Liver (tissue), 9 donors: ENCODE measurements around the gene SNX32. TPM values are rescaled to one million over a fixed set of nuclear protein-coding genes. Genes with fewer than 3 reads are reported as not detected.
"Not testable (repeated sequence)": the region's sequence is repeated elsewhere in the genome, so short reads cannot be mapped to it uniquely, and the experiment has no call there.

Source experiments
- DNase-seq: peaks from one replicate; pipeline ENCODE4 v3.0.0-alpha.2; 2017; ENCODE audit warnings: low spot score
- H3K27ac ChIP-seq, 2 donors: one replicate each; pipeline ENCODE4 v1.7.0; 2013; ENCODE audit warnings: inconsistent platforms in 2 of 2, low read length in 2 of 2, control low read depth in 1 of 2, low read depth in 1 of 2, mild to moderate bottlenecking in 1 of 2
- H3K27me3 ChIP-seq, 4 donors: one replicate each; pipeline versions ENCODE4 v1.6.1 to v1.7.0; 2013; ENCODE audit warnings: low read length in 3 of 4, inconsistent platforms in 1 of 4, mild to moderate bottlenecking in 1 of 4, moderate library complexity in 1 of 4; ENCODE audit not compliant: control insufficient read depth in 4 of 4, insufficient read depth in 4 of 4
- H3K36me3 ChIP-seq, 4 donors: one replicate each; pipeline versions ENCODE4 v1.6.1 to v1.7.0; 2013; ENCODE audit warnings: low read length in 3 of 4, mild to moderate bottlenecking in 3 of 4, low read depth in 1 of 4, moderate library complexity in 1 of 4; ENCODE audit not compliant: control insufficient read depth in 4 of 4, insufficient read depth in 3 of 4
- H3K4me1 ChIP-seq, 4 donors: one replicate each; pipeline versions ENCODE4 v1.6.1 to v1.7.0; 2013; ENCODE audit warnings: low read length in 3 of 4, mild to moderate bottlenecking in 3 of 4, moderate library complexity in 1 of 4; ENCODE audit not compliant: control insufficient read depth in 4 of 4, insufficient read depth in 4 of 4
- H3K4me3 ChIP-seq, 3 donors: one replicate each; pipeline versions ENCODE4 v1.6.1 to v1.7.0; 2013; ENCODE audit warnings: low read length in 3 of 3, control low read depth in 1 of 3, low read depth in 1 of 3, mild to moderate bottlenecking in 1 of 3
- H3K9ac ChIP-seq, 2 donors: one replicate each; pipeline ENCODE4 v1.7.0; 2013; ENCODE audit warnings: low read length in 2 of 2, mild to moderate bottlenecking in 2 of 2, moderate library complexity in 2 of 2, control low read depth in 1 of 2, low read depth in 1 of 2
- H3K9me3 ChIP-seq, 4 donors: one replicate each; pipeline versions ENCODE4 v1.6.1 to v1.7.0; 2013; ENCODE audit warnings: low read length in 3 of 4; ENCODE audit not compliant: control insufficient read depth in 4 of 4
- EGR1 ChIP-seq, 2 donors: IDR thresholded peaks; 2 replicates each; pipeline ENCODE4 v1.6.1; 2016 to 2018; ENCODE audit warnings: antibody characterized with exemption in 2 of 2, low read depth in 2 of 2
- FOXA1 ChIP-seq: IDR thresholded peaks from 2 replicates; pipeline ENCODE4 v1.6.1; 2016; ENCODE audit warnings: antibody characterized with exemption
- GABPA ChIP-seq, 2 donors: IDR thresholded peaks in 1 of 2; conservative IDR thresholded peaks in 1 of 2; 2 replicates each; pipeline ENCODE4 v1.6.1; 2016; ENCODE audit warnings: antibody characterized with exemption in 2 of 2, mild to moderate bottlenecking in 1 of 2, moderate library complexity in 1 of 2
- HNF4A ChIP-seq, 2 donors: conservative IDR thresholded peaks; 2 replicates each; pipeline ENCODE4 v1.6.1; 2016; ENCODE audit warnings: antibody characterized with exemption in 2 of 2, mild to moderate bottlenecking in 2 of 2
- NR2F2 ChIP-seq: IDR thresholded peaks from 2 replicates; pipeline ENCODE4 v1.6.1; 2016; ENCODE audit warnings: antibody characterized with exemption
- RXRA ChIP-seq, 2 donors: IDR thresholded peaks; 2 replicates each; pipeline ENCODE4 v1.6.1; 2017 to 2018; ENCODE audit warnings: antibody characterized with exemption in 2 of 2, mild to moderate bottlenecking in 1 of 2
- SP1 ChIP-seq: IDR thresholded peaks from 2 replicates; pipeline ENCODE4 v1.6.1; 2018; ENCODE audit warnings: antibody characterized with exemption, mild to moderate bottlenecking
- TAF1 ChIP-seq: conservative IDR thresholded peaks from 2 replicates; pipeline ENCODE4 v1.6.1; 2016; ENCODE audit warnings: antibody characterized with exemption, mild to moderate bottlenecking
- YY1 ChIP-seq: IDR thresholded peaks from 2 replicates; pipeline ENCODE4 v1.6.1; 2016; ENCODE audit warnings: antibody characterized with exemption, mild to moderate bottlenecking
- WGBS: extraction: QIAGEN DNeasy Blood & Tissue Kit; methylation state at CpG from one replicate; pipeline ENCODE4 v1.1.7; 2013; 5-methylcytosine and 5-hydroxymethylcytosine counted together
- polyA plus RNA-seq, 2 donors: library from polyadenylated mRNA; stranded (reverse) in 1 of 2; unstranded in 1 of 2; fragments of 200-250 nt in 1 of 2; fragments of >200 nt in 1 of 2; fragmentation: Nextera tagmentation in 1 of 2; extraction: Ambion mirVana in 1 of 2; gene quantifications; one replicate each; pipeline versions ENCODE4 v1.2.1 to v1.2.3, GENCODE V29; 2013 to 2015
- total RNA-seq, 2 donors: library from RNA; depleted of rRNA; stranded (reverse); fragments of >200 nt; gene quantifications; one replicate each; pipeline ENCODE4 v1.2.3, GENCODE V29; 2014
- TF ChIP-seq, protein P1 (sequence below): IDR thresholded peaks from 2 replicates; pipeline ENCODE4 v1.6.1; 2016; ENCODE audit warnings: antibody characterized with exemption, mild to moderate bottlenecking
- TF ChIP-seq, protein P2 (sequence below): fragments of 150-350 bp; IDR thresholded peaks from 2 replicates; pipeline ENCODE4 v1.5.1; 2017; ENCODE audit warnings: improper control_type of control experiment, low read depth, low read length; ENCODE audit not compliant: missing input control
- TF ChIP-seq, protein P3 (sequence below): IDR thresholded peaks from 2 replicates; pipeline ENCODE4 v1.6.1; 2016; ENCODE audit warnings: antibody characterized with exemption
- TF ChIP-seq, protein P4 (sequence below): IDR thresholded peaks from 2 replicates; pipeline ENCODE4 v1.6.1; 2016; ENCODE audit warnings: antibody characterized with exemption
- donor health status: healthy.
- donor health status: healthy.
- donor health status: healthy.
- donor health status: healthy.
- donor health status: healthy.

SNX32 gene
- total and polyA plus RNA-seq, 4 donors = under 0.01 to 0.38 (median 0.06) TPM

DNA sequence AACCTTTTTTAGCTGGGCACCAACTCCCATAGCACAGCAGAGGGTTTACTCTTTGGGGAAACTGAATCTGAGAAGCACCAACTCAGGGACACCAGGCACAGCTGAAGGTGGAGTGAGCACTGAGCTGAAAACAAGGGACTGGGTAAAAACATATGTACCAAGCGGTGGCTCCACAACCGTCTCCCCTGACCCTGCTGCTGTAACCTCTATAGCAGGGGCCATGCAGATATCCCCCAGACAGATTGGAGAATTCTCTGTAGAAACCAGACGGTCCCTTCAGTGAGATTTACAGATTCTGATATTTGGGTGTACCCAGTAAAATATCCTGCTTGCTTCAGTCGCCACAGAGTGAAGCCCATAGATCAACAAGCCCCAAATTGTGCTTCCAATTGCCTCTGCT lies 4.3 kb upstream of the SNX32 start:
- Histone ChIP-seq H3K36me3 (no peaks in the 10 kb centered on the region), H3K4me3 (no peak overlapping the region), H3K27me3 (no peaks in the 10 kb centered on the region), H3K4me1 (peaks cover 2 to 9% (median 3%) of the 10 kb centered on the region in 4 donors), H3K27ac (no peak overlapping the region), H3K9ac (no peak overlapping the region), H3K9me3 (no peaks in the 10 kb centered on the region)
- DNase-seq = no peak
- 69% methylated on average over 4 of the region's 4 CpGs for WGBS
- TF ChIP-seq, protein P1, sequence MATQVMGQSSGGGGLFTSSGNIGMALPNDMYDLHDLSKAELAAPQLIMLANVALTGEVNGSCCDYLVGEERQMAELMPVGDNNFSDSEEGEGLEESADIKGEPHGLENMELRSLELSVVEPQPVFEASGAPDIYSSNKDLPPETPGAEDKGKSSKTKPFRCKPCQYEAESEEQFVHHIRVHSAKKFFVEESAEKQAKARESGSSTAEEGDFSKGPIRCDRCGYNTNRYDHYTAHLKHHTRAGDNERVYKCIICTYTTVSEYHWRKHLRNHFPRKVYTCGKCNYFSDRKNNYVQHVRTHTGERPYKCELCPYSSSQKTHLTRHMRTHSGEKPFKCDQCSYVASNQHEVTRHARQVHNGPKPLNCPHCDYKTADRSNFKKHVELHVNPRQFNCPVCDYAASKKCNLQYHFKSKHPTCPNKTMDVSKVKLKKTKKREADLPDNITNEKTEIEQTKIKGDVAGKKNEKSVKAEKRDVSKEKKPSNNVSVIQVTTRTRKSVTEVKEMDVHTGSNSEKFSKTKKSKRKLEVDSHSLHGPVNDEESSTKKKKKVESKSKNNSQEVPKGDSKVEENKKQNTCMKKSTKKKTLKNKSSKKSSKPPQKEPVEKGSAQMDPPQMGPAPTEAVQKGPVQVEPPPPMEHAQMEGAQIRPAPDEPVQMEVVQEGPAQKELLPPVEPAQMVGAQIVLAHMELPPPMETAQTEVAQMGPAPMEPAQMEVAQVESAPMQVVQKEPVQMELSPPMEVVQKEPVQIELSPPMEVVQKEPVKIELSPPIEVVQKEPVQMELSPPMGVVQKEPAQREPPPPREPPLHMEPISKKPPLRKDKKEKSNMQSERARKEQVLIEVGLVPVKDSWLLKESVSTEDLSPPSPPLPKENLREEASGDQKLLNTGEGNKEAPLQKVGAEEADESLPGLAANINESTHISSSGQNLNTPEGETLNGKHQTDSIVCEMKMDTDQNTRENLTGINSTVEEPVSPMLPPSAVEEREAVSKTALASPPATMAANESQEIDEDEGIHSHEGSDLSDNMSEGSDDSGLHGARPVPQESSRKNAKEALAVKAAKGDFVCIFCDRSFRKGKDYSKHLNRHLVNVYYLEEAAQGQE = no peak
- TF ChIP-seq, protein P2, sequence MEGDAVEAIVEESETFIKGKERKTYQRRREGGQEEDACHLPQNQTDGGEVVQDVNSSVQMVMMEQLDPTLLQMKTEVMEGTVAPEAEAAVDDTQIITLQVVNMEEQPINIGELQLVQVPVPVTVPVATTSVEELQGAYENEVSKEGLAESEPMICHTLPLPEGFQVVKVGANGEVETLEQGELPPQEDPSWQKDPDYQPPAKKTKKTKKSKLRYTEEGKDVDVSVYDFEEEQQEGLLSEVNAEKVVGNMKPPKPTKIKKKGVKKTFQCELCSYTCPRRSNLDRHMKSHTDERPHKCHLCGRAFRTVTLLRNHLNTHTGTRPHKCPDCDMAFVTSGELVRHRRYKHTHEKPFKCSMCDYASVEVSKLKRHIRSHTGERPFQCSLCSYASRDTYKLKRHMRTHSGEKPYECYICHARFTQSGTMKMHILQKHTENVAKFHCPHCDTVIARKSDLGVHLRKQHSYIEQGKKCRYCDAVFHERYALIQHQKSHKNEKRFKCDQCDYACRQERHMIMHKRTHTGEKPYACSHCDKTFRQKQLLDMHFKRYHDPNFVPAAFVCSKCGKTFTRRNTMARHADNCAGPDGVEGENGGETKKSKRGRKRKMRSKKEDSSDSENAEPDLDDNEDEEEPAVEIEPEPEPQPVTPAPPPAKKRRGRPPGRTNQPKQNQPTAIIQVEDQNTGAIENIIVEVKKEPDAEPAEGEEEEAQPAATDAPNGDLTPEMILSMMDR = no peak
- TF ChIP-seq SP1 (no peak), TAF1 (no peak), NR2F2 (no peak), RXRA (IDR thresholded peaks at IDR 0.05) (no peak), GABPA (IDR thresholded peaks at IDR 0.05 in 1 of 2, conservative IDR thresholded peaks at IDR 0.05 in 1 of 2) (no peak), YY1 (no peak), FOXA1 (no peak), EGR1 (IDR thresholded peaks at IDR 0.05; ENCODE audit: low read depth in 2 of 2) (no peak), HNF4A (conservative IDR thresholded peaks at IDR 0.05) (no peak)
- TF ChIP-seq, protein P3, sequence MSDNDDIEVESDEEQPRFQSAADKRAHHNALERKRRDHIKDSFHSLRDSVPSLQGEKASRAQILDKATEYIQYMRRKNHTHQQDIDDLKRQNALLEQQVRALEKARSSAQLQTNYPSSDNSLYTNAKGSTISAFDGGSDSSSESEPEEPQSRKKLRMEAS = no peak
- TF ChIP-seq, protein P4, sequence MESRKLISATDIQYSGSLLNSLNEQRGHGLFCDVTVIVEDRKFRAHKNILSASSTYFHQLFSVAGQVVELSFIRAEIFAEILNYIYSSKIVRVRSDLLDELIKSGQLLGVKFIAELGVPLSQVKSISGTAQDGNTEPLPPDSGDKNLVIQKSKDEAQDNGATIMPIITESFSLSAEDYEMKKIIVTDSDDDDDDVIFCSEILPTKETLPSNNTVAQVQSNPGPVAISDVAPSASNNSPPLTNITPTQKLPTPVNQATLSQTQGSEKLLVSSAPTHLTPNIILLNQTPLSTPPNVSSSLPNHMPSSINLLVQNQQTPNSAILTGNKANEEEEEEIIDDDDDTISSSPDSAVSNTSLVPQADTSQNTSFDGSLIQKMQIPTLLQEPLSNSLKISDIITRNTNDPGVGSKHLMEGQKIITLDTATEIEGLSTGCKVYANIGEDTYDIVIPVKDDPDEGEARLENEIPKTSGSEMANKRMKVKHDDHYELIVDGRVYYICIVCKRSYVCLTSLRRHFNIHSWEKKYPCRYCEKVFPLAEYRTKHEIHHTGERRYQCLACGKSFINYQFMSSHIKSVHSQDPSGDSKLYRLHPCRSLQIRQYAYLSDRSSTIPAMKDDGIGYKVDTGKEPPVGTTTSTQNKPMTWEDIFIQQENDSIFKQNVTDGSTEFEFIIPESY = no peak

DNA sequence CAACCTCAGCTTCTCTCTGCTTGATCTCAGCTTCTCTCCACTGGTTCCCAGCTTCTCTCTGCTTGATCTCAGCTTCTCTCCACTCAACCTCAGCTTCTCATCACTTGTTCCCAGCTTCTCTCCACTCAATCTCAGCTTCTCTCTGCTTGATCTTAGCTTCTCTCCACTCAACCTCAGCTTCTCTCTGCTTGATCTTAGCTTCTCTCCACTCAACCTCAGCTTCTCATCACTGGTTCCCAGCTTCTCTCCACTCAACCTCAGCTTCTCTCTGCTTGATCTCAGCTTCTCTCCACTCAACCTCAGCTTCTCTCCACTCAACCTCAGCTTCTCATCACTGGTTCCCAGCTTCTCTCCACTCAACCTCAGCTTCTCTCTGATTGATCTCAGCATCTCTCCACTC lies 1.5 kb upstream of the SNX32 start:
- not testable (repeated sequence) for H3K4me3 ChIP-seq, H3K27me3 ChIP-seq, H3K4me1 ChIP-seq, H3K36me3 ChIP-seq, DNase-seq, H3K27ac ChIP-seq, H3K9ac ChIP-seq, H3K9me3 ChIP-seq
